ENCODE results near the gene WDHD1. TPM values are rescaled to one million over a fixed set of nuclear protein-coding genes. Genes with fewer than 3 reads are reported as not detected.

WDHD1 gene
- total and polyA plus RNA-seq, 10 donors: 1.4 to 6.3 (median 3.8) TPM

GRCh38 chr14:55000381-55000780 is 26.5 kb downstream of the WDHD1 start:
- H3K27ac ChIP-seq: no peak overlapping the region
- peaks cover 0 to 6% (median 0%) of the 10 kb centered on the region in 6 donors for H3K4me1 ChIP-seq
- H3K36me3 ChIP-seq: peaks cover 0 to 31% (median 0%) of the 10 kb centered on the region in 6 donors
- H3K9me3 ChIP-seq: no peaks in the 10 kb centered on the region
- no peak for DNase-seq
- H3K27me3 ChIP-seq (replicated peaks in 1 of 7): no peaks in the 10 kb centered on the region
- H3K4me3 ChIP-seq: no peak overlapping the region
- no peak for TF ChIP-seq POLR2AphosphoS5 (IDR thresholded peaks at IDR 0.05)
- no peak for TF ChIP-seq POLR2A (IDR thresholded peaks at IDR 0.05)
- no peak for TF ChIP-seq CTCF (IDR thresholded peaks at IDR 0.05 in 8 of 11, conservative IDR thresholded peaks at IDR 0.05 in 3 of 11)
- 35 to 70% (median 51%) methylated on average over 3 of the region's 3 CpGs for WGBS, 5 donors
- intact Hi-C loops (cut with DNase I; ENCODE audit: low total_unique reads): no loop called here

- no peaks in the 10 kb centered on the region for H3K27me3 ChIP-seq (replicated peaks in 1 of 7)
- TF ChIP-seq CTCF (IDR thresholded peaks at IDR 0.05 in 8 of 11, conservative IDR thresholded peaks at IDR 0.05 in 3 of 11) (no peak), POLR2A (IDR thresholded peaks at IDR 0.05) (no peak), POLR2AphosphoS5 (IDR thresholded peaks at IDR 0.05) (no peak)
- no peaks in the 10 kb centered on the region for H3K4me1 ChIP-seq
- no peak for DNase-seq
- intact Hi-C loops (cut with DNase I; ENCODE audit: low total_unique reads): no loop called here
- no peak overlapping the region for H3K27ac ChIP-seq
- H3K4me3 ChIP-seq: no peak overlapping the region
- no peaks in the 10 kb centered on the region for H3K9me3 ChIP-seq
- H3K36me3 ChIP-seq: peaks cover 0 to 51% (median 0%) of the 10 kb centered on the region in 6 donors
- WGBS, 5 donors: 94 to 96% (median 95%) methylated on average over 4 of the region's 4 CpGs
Observed at GRCh38 chr14:54985156-54985555, 41.7 kb downstream of the WDHD1 start.

GRCh38 chr14:54981698-54982097 is 45.2 kb downstream of the WDHD1 start:
- Histone ChIP-seq H3K27me3 (replicated peaks in 1 of 7) (no peaks in the 10 kb centered on the region), H3K27ac (no peak overlapping the region), H3K36me3 (peaks cover 0 to 28% (median 0%) of the 10 kb centered on the region in 6 donors), H3K9me3 (no peaks in the 10 kb centered on the region), H3K4me1 (no peaks in the 10 kb centered on the region), H3K4me3 (no peak overlapping the region)
- WGBS, 5 donors: 78 to 91% (median 83%) methylated on average over 6 of the region's 6 CpGs
- TF ChIP-seq POLR2A (IDR thresholded peaks at IDR 0.05): no peak
- TF ChIP-seq POLR2AphosphoS5 (IDR thresholded peaks at IDR 0.05): no peak
- TF ChIP-seq CTCF (IDR thresholded peaks at IDR 0.05 in 8 of 11, conservative IDR thresholded peaks at IDR 0.05 in 3 of 11): peak in 3 of 11 experiments; percentile 18 to 31 (median 20)
- intact Hi-C loops (cut with DNase I; ENCODE audit: low total_unique reads): no loop called here
- no peak for DNase-seq

- no peak for TF ChIP-seq POLR2AphosphoS5 (IDR thresholded peaks at IDR 0.05)
- no peak for TF ChIP-seq POLR2A (IDR thresholded peaks at IDR 0.05)
- TF ChIP-seq CTCF (IDR thresholded peaks at IDR 0.05 in 8 of 11, conservative IDR thresholded peaks at IDR 0.05 in 3 of 11): no peak
Observed at GRCh38 chr14:54979039-54979438, 47.9 kb downstream of the WDHD1 start.

More at GRCh38 chr14:54979039-54979438, 47.9 kb downstream of the WDHD1 start:
- no peak for DNase-seq
- no peaks in the 10 kb centered on the region for H3K9me3 ChIP-seq
- H3K4me3 ChIP-seq: no peak overlapping the region
- no peaks in the 10 kb centered on the region for H3K27me3 ChIP-seq (replicated peaks in 1 of 7)
- H3K4me1 ChIP-seq: peaks cover 0 to 6% (median 0%) of the 10 kb centered on the region in 6 donors
- H3K27ac ChIP-seq: no peak overlapping the region
- peaks cover 0 to 15% (median 0%) of the 10 kb centered on the region in 6 donors for H3K36me3 ChIP-seq
- 75 to 99% (median 87%) methylated on average over 3 of the region's 3 CpGs for WGBS, 5 donors
- intact Hi-C loops (cut with DNase I; ENCODE audit: low total_unique reads): no loop called here
